ENCODE data around the gene CHST9. TPM values are rescaled to one million over a fixed set of nuclear protein-coding genes. Genes with fewer than 3 reads are reported as not detected.

The CHST9 gene
- total and polyA plus RNA-seq, 2 of the 4 experiments (the other 2 are of a cell fraction), result not detected

DNA sequence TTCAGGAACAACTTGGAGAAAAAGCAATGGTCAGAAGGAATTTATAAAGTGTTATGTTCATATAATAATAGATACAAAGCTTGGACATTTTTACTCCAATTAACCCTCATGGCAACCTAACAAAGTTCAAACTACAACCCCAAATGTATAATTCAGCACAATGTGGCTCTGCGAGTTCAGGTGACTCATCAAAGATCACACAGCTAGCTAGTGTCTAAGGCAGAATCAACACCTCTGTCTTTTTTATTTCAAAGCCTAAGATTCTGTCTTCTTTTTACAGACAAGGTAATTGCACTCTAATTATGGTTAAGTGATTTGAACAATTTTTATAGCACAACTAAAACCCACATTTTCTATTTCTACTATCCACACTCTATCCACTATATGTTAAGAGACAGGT, 90.5 kb downstream of the CHST9 start:
- Histone ChIP-seq H3K4me1 (ENCODE audit: control insufficient read depth, insufficient read depth, low read length) (no peaks in the 10 kb centered on the region), H3K36me3 (ENCODE audit: control insufficient read depth, insufficient read depth, low read length) (no peaks in the 10 kb centered on the region), H2AFZ (replicated peaks; ENCODE audit: low read length, poor library complexity) (no peak overlapping the region), H2BK20ac (ENCODE audit: low read depth, low read length) (no peak overlapping the region), H4K91ac (ENCODE audit: insufficient read depth, low read depth, low read length) (no peak overlapping the region), H3K27ac (ENCODE audit: insufficient read depth, low read length) (no peak overlapping the region), H2AK5ac (ENCODE audit: low read depth, low read length) (no peak overlapping the region), H2AK9ac (replicated peaks; ENCODE audit: low read depth, low read length, poor library complexity) (no peak overlapping the region), H3K4me3 (ENCODE audit: insufficient read depth, low read depth, low read length) (no peak overlapping the region), H3K9me3 (ENCODE audit: control insufficient read depth, insufficient read depth, low read length) (no peaks in the 10 kb centered on the region; the same call in none of the 2 replicates), H3K14ac (replicated peaks; ENCODE audit: low read depth, low read length) (no peak overlapping the region), H4K20me1 (ENCODE audit: insufficient read depth, low read length) (no peaks in the 10 kb centered on the region), H2BK120ac (ENCODE audit: low read depth, low read length) (no peak overlapping the region), H3K79me1 (ENCODE audit: low read depth in 1 of 2, low read length in 2 of 2) (no peaks in the 10 kb centered on the region), H3K9ac (ENCODE audit: low read depth, low read length) (no peak overlapping the region), H3K23ac (ENCODE audit: low read depth, low read length) (no peak overlapping the region), H3K27me3 (ENCODE audit: control insufficient read depth, insufficient read depth, low read length) (no peaks in the 10 kb centered on the region), H3K18ac (ENCODE audit: low read depth, low read length) (no peak overlapping the region), H2BK5ac (ENCODE audit: low read depth, low read length, poor library complexity, severe bottlenecking) (no peak overlapping the region), H3K4me2 (ENCODE audit: low read depth, low read length) (no peak overlapping the region), H2BK15ac (ENCODE audit: low read depth, low read length) (no peak overlapping the region), H3K56ac (ENCODE audit: extremely low read depth, insufficient read depth, low read length) (no peak overlapping the region), H4K5ac (ENCODE audit: low read depth, low read length) (no peak overlapping the region), H4K8ac (ENCODE audit: low read depth in 2 of 2, low read length in 2 of 2) (no peak overlapping the region), H3K9me1 (ENCODE audit: insufficient read depth, low read length) (no peaks in the 10 kb centered on the region), H3K4ac (ENCODE audit: low read depth, low read length) (no peak overlapping the region)
- no CpG with 5 or more reads among the region's 1 CpG for WGBS, 2 experiments (ENCODE audit: extremely low coverage in 2 of 2, insufficient read length in 1 of 2)
- CTCF ChIA-PET, result no interaction called here
- POLR2A ChIA-PET (ENCODE audit: unreplicated experiment), result no interaction called here
- no peak for DNase-seq
- no peak for ATAC-seq (ENCODE audit: low read depth)
- TF ChIP-seq MAZ (IDR thresholded peaks at IDR 0.05; ENCODE audit: borderline replicate concordance, low read depth, low read length), result no peak
- TF ChIP-seq RFX5 (IDR thresholded peaks at IDR 0.05; ENCODE audit: low read depth, low read length), result no peak
- no peak for TF ChIP-seq FOS (IDR thresholded peaks at IDR 0.05; ENCODE audit: low read depth, low read length)
- TF ChIP-seq, protein P1, sequence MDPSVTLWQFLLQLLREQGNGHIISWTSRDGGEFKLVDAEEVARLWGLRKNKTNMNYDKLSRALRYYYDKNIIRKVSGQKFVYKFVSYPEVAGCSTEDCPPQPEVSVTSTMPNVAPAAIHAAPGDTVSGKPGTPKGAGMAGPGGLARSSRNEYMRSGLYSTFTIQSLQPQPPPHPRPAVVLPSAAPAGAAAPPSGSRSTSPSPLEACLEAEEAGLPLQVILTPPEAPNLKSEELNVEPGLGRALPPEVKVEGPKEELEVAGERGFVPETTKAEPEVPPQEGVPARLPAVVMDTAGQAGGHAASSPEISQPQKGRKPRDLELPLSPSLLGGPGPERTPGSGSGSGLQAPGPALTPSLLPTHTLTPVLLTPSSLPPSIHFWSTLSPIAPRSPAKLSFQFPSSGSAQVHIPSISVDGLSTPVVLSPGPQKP (IDR thresholded peaks at IDR 0.05; ENCODE audit: borderline replicate concordance, low read depth, low read length), result no peak
- no peak for TF ChIP-seq MAFK (IDR thresholded peaks at IDR 0.05; ENCODE audit: low read depth, low read length)
- TF ChIP-seq SMC3 (IDR thresholded peaks at IDR 0.05; ENCODE audit: low read depth, low read length), result no peak
- no peak for TF ChIP-seq BHLHE40 (IDR thresholded peaks at IDR 0.05; ENCODE audit: low read depth, low read length)
- no peak for TF ChIP-seq CEBPB (IDR thresholded peaks at IDR 0.05; ENCODE audit: low read depth, low read length)
- no peak for TF ChIP-seq CHD1 (IDR thresholded peaks at IDR 0.05; ENCODE audit: low read depth, low read length)
- TF ChIP-seq, protein P2, sequence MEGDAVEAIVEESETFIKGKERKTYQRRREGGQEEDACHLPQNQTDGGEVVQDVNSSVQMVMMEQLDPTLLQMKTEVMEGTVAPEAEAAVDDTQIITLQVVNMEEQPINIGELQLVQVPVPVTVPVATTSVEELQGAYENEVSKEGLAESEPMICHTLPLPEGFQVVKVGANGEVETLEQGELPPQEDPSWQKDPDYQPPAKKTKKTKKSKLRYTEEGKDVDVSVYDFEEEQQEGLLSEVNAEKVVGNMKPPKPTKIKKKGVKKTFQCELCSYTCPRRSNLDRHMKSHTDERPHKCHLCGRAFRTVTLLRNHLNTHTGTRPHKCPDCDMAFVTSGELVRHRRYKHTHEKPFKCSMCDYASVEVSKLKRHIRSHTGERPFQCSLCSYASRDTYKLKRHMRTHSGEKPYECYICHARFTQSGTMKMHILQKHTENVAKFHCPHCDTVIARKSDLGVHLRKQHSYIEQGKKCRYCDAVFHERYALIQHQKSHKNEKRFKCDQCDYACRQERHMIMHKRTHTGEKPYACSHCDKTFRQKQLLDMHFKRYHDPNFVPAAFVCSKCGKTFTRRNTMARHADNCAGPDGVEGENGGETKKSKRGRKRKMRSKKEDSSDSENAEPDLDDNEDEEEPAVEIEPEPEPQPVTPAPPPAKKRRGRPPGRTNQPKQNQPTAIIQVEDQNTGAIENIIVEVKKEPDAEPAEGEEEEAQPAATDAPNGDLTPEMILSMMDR (conservative IDR thresholded peaks at IDR 0.05; ENCODE audit: low read depth, low read length), result no peak
- no peak for TF ChIP-seq RCOR1 (IDR thresholded peaks at IDR 0.05; ENCODE audit: insufficient replicate concordance, low read length)
- TF ChIP-seq POLR2A (IDR thresholded peaks at IDR 0.05; ENCODE audit: low read depth, low read length), result no peak
- no peak for TF ChIP-seq MXI1 (IDR thresholded peaks at IDR 0.05; ENCODE audit: borderline replicate concordance, low read depth, low read length)
- TF ChIP-seq, protein P3, sequence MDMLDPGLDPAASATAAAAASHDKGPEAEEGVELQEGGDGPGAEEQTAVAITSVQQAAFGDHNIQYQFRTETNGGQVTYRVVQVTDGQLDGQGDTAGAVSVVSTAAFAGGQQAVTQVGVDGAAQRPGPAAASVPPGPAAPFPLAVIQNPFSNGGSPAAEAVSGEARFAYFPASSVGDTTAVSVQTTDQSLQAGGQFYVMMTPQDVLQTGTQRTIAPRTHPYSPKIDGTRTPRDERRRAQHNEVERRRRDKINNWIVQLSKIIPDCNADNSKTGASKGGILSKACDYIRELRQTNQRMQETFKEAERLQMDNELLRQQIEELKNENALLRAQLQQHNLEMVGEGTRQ (IDR thresholded peaks at IDR 0.05; ENCODE audit: low read depth, low read length), result no peak
- no peak for TF ChIP-seq NFE2L2 (IDR thresholded peaks at IDR 0.05; ENCODE audit: low read depth, low read length)
- no peak for TF ChIP-seq RAD21 (IDR thresholded peaks at IDR 0.05; ENCODE audit: low read length)
- intact Hi-C loops (cut with micrococcal nuclease), result no loop called here
- no TSS peak for BruUV-seq (replicated peaks)
- dilution Hi-C loops (cut with HindIII; ENCODE audit: low sequenced_read_pairs, unreplicated experiment), result no loop called here
- in situ Hi-C loops (cut with MboI; ENCODE audit: low sequenced_read_pairs), result no loop called here

Measured in IMR-90 (cell line).